HG03159 (cell line): ENCODE results near the gene TBC1D22A.

Experiments used
- ATAC-seq: cut with Tn5 transposase; IDR thresholded peaks from one replicate; pipeline ENCODE4 v1.9.1; 2021; ENCODE audit warnings: mild to moderate bottlenecking, moderate library complexity; ENCODE audit not compliant: unreplicated experiment

The TBC1D22A gene

GRCh38 chr22:46737105-46737975 lies 25.1 kb upstream of the TBC1D22A start:
- no peak for ATAC-seq

GRCh38 chr22:46737976-46738646 lies 24.3 kb upstream of the TBC1D22A start, which contains the start of gene CERK:
Gene CERK, minus strand, starts transcription at chr22:46738252. Its CDS starts 104 bp downstream, at chr22:46738148.
- no peak for ATAC-seq

GRCh38 chr22:46738647-46739093 lies 23.8 kb upstream of the TBC1D22A start:
- no peak for ATAC-seq

- ATAC-seq = no peak
These were observed 23.2 kb upstream of the TBC1D22A start for GRCh38 chr22:46739094-46739870.

GRCh38 chr22:46740910-46741780 lies 21.3 kb upstream of the TBC1D22A start:
- no peak for ATAC-seq

GRCh38 chr22:46741974-46742519 lies 20.4 kb upstream of the TBC1D22A start:
- ATAC-seq = no peak

- no peak for ATAC-seq
These were observed 19.8 kb upstream of the TBC1D22A start for GRCh38 chr22:46742576-46743221.

GRCh38 chr22:46744581-46744980 lies 17.9 kb upstream of the TBC1D22A start:
- ATAC-seq = no peak

GRCh38 chr22:46746192-46746591 lies 16.3 kb upstream of the TBC1D22A start:
- ATAC-seq = no peak

- ATAC-seq = no peak
These were observed 15.8 kb upstream of the TBC1D22A start for GRCh38 chr22:46746620-46747019.

- no peak for ATAC-seq
These were observed 14.8 kb upstream of the TBC1D22A start for GRCh38 chr22:46747646-46748045.

- ATAC-seq = no peak
These were observed 14.1 kb upstream of the TBC1D22A start for GRCh38 chr22:46748206-46748907.

- ATAC-seq = no peak
These were observed 13.4 kb upstream of the TBC1D22A start for GRCh38 chr22:46748908-46749675.

GRCh38 chr22:46749682-46750529 lies 12.5 kb upstream of the TBC1D22A start:
- no peak for ATAC-seq

GRCh38 chr22:46750530-46750800 lies 12.0 kb upstream of the TBC1D22A start:
- no peak for ATAC-seq

- no peak for ATAC-seq
These were observed 11.5 kb upstream of the TBC1D22A start for GRCh38 chr22:46750863-46751443.
